HL-60 (cell line): Measurements from ENCODE around the gene DIAPH3.

ENCODE experiments used
- GABPA ChIP-seq: IDR thresholded peaks from 2 replicates; pipeline ENCODE4 v1.6.1; 2012; ENCODE audit warnings: low read depth
- POLR2AphosphoS5 ChIP-seq: IDR thresholded peaks from 2 replicates; pipeline ENCODE4 v1.6.1; 2012; ENCODE audit warnings: low read depth
- TF ChIP-seq, protein P1 (sequence below): IDR thresholded peaks from one replicate; pipeline ENCODE4 v1.5.1; 2011; ENCODE audit warnings: low read length, control low read depth, inconsistent platforms; ENCODE audit not compliant: insufficient read depth

DNA sequence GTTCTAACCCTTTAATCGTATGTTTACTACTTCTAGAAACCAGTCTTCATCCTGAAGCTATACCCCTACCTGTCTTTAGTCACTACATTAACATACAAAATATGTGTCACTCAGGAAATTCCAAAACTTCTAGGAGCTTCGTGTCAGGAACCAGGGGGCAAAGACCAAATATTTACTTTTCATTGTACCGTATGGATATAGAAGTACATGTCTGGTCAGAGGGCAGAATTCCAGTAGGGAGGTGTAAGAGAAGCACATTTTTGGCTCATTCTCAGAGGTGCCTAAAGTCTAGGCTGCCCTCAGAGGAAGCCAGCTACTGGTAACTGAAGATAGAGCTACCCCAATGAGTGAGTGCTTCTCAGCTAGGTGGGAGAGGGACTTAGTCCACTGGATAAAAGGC, 320.7 kb downstream of the DIAPH3 start:
- TF ChIP-seq, protein P1, sequence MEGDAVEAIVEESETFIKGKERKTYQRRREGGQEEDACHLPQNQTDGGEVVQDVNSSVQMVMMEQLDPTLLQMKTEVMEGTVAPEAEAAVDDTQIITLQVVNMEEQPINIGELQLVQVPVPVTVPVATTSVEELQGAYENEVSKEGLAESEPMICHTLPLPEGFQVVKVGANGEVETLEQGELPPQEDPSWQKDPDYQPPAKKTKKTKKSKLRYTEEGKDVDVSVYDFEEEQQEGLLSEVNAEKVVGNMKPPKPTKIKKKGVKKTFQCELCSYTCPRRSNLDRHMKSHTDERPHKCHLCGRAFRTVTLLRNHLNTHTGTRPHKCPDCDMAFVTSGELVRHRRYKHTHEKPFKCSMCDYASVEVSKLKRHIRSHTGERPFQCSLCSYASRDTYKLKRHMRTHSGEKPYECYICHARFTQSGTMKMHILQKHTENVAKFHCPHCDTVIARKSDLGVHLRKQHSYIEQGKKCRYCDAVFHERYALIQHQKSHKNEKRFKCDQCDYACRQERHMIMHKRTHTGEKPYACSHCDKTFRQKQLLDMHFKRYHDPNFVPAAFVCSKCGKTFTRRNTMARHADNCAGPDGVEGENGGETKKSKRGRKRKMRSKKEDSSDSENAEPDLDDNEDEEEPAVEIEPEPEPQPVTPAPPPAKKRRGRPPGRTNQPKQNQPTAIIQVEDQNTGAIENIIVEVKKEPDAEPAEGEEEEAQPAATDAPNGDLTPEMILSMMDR = no peak
- TF ChIP-seq POLR2AphosphoS5 = no peak
- TF ChIP-seq GABPA = no peak
